RKO (cell line): Measurements from ENCODE around the gene ZNRD2.

Experiments
- DNase-seq: peaks from one replicate; pipeline ENCODE4 v3.0.0-alpha.2; 2016; ENCODE audit warnings: low spot score

Gene ZNRD2

GRCh38 chr11:65573391-65574079 lies 3.3 kb downstream of the ZNRD2 start:
- DNase-seq = no peak

GRCh38 chr11:65574109-65574810 lies 4.0 kb downstream of the ZNRD2 start:
- peak; percentile 96 for DNase-seq

GRCh38 chr11:65574811-65575567 lies 4.7 kb downstream of the ZNRD2 start:
- peak; percentile 55 for DNase-seq

GRCh38 chr11:65575568-65576231 lies 5.4 kb downstream of the ZNRD2 start, which contains the start of gene EHBP1L1:
Gene EHBP1L1, plus strand, starts transcription at chr11:65576053. Its CDS starts 250 bp downstream, at chr11:65576303.
- peak; percentile 85 for DNase-seq

- DNase-seq = no peak
Observed at GRCh38 chr11:65576232-65576866, 6.1 kb downstream of the ZNRD2 start.

GRCh38 chr11:65576867-65577755 lies 6.8 kb downstream of the ZNRD2 start:
- DNase-seq = peak; percentile 83

GRCh38 chr11:65577756-65578109 lies 7.5 kb downstream of the ZNRD2 start:
- no peak for DNase-seq

GRCh38 chr11:65578134-65578533 lies 7.9 kb downstream of the ZNRD2 start:
- DNase-seq = no peak

- no peak for DNase-seq
Observed at GRCh38 chr11:65578667-65579066, 8.4 kb downstream of the ZNRD2 start.

GRCh38 chr11:65579291-65579690 lies 9.0 kb downstream of the ZNRD2 start:
- no peak for DNase-seq

- no peak for DNase-seq
Observed at GRCh38 chr11:65580031-65580692, 9.9 kb downstream of the ZNRD2 start.

- DNase-seq = no peak
Observed at GRCh38 chr11:65580756-65581155, 10.5 kb downstream of the ZNRD2 start.

- no peak for DNase-seq
Observed at GRCh38 chr11:65581928-65582327, 11.7 kb downstream of the ZNRD2 start.

GRCh38 chr11:65583589-65583988 lies 13.3 kb downstream of the ZNRD2 start:
- no peak for DNase-seq

GRCh38 chr11:65584106-65584505 lies 13.8 kb downstream of the ZNRD2 start:
- DNase-seq = no peak

- no peak for DNase-seq
Observed at GRCh38 chr11:65584723-65585171, 14.5 kb downstream of the ZNRD2 start.

GRCh38 chr11:65585396-65586246 lies 15.3 kb downstream of the ZNRD2 start:
- DNase-seq = no peak

- DNase-seq = no peak
Observed at GRCh38 chr11:65586247-65586630, 16.0 kb downstream of the ZNRD2 start.

- no peak for DNase-seq
Observed at GRCh38 chr11:65586676-65587075, 16.4 kb downstream of the ZNRD2 start.
